ENCODE measurements around the gene MAPK8.

The MAPK8 gene

GRCh38 chr10:48317321-48317990 is 11.0 kb downstream of the MAPK8 start:
- H3K4me1 ChIP-seq (ENCODE audit: control insufficient read depth, insufficient read depth, low read length): peaks cover 4% of the 10 kb centered on the region
- H3K9me3 ChIP-seq (ENCODE audit: control insufficient read depth, insufficient read depth, low read length): no peaks in the 10 kb centered on the region
- H3K4me3 ChIP-seq (ENCODE audit: low read depth, low read length): no peak overlapping the region
- H3K36me3 ChIP-seq (ENCODE audit: control insufficient read depth, insufficient read depth, low read length): no peaks in the 10 kb centered on the region
- H3K9ac ChIP-seq (ENCODE audit: low read depth, low read length): no peak overlapping the region
- H3K27me3 ChIP-seq (ENCODE audit: control insufficient read depth, insufficient read depth, low read length): no peaks in the 10 kb centered on the region

GRCh38 chr10:48322017-48322416 is 15.5 kb downstream of the MAPK8 start:
- Histone ChIP-seq H3K36me3 (ENCODE audit: control insufficient read depth, insufficient read depth, low read length) (no peaks in the 10 kb centered on the region), H3K4me1 (ENCODE audit: control insufficient read depth, insufficient read depth, low read length) (peaks cover 4% of the 10 kb centered on the region), H3K9ac (ENCODE audit: low read depth, low read length) (no peak overlapping the region), H3K4me3 (ENCODE audit: low read depth, low read length) (no peak overlapping the region), H3K27me3 (ENCODE audit: control insufficient read depth, insufficient read depth, low read length) (no peaks in the 10 kb centered on the region), H3K9me3 (ENCODE audit: control insufficient read depth, insufficient read depth, low read length) (no peaks in the 10 kb centered on the region)

- no peak overlapping the region for H3K4me3 ChIP-seq (ENCODE audit: low read depth, low read length)
- H3K4me1 ChIP-seq (ENCODE audit: control insufficient read depth, insufficient read depth, low read length): no peaks in the 10 kb centered on the region
- H3K36me3 ChIP-seq (ENCODE audit: control insufficient read depth, insufficient read depth, low read length): no peaks in the 10 kb centered on the region
- no peaks in the 10 kb centered on the region for H3K9me3 ChIP-seq (ENCODE audit: control insufficient read depth, insufficient read depth, low read length)
- no peak overlapping the region for H3K9ac ChIP-seq (ENCODE audit: low read depth, low read length)
- no peaks in the 10 kb centered on the region for H3K27me3 ChIP-seq (ENCODE audit: control insufficient read depth, insufficient read depth, low read length)
Measured at GRCh38 chr10:48324580-48324979, 18.1 kb downstream of the MAPK8 start.

GRCh38 chr10:48330269-48330668 is 23.8 kb downstream of the MAPK8 start:
- H3K4me3 ChIP-seq (ENCODE audit: low read depth, low read length): no peak overlapping the region
- no peaks in the 10 kb centered on the region for H3K4me1 ChIP-seq (ENCODE audit: control insufficient read depth, insufficient read depth, low read length)
- no peaks in the 10 kb centered on the region for H3K9me3 ChIP-seq (ENCODE audit: control insufficient read depth, insufficient read depth, low read length)
- no peaks in the 10 kb centered on the region for H3K27me3 ChIP-seq (ENCODE audit: control insufficient read depth, insufficient read depth, low read length)
- peaks cover 2% of the 10 kb centered on the region for H3K36me3 ChIP-seq (ENCODE audit: control insufficient read depth, insufficient read depth, low read length)
- H3K9ac ChIP-seq (ENCODE audit: low read depth, low read length): no peak overlapping the region

GRCh38 chr10:48331436-48331835 is 25.0 kb downstream of the MAPK8 start:
- Histone ChIP-seq H3K9ac (ENCODE audit: low read depth, low read length) (no peak overlapping the region), H3K4me1 (ENCODE audit: control insufficient read depth, insufficient read depth, low read length) (no peaks in the 10 kb centered on the region), H3K36me3 (ENCODE audit: control insufficient read depth, insufficient read depth, low read length) (peaks cover 2% of the 10 kb centered on the region), H3K27me3 (ENCODE audit: control insufficient read depth, insufficient read depth, low read length) (no peaks in the 10 kb centered on the region), H3K4me3 (ENCODE audit: low read depth, low read length) (no peak overlapping the region), H3K9me3 (ENCODE audit: control insufficient read depth, insufficient read depth, low read length) (no peaks in the 10 kb centered on the region)

- no peak overlapping the region for H3K4me3 ChIP-seq (ENCODE audit: low read depth, low read length)
- H3K9ac ChIP-seq (ENCODE audit: low read depth, low read length): no peak overlapping the region
- no peaks in the 10 kb centered on the region for H3K4me1 ChIP-seq (ENCODE audit: control insufficient read depth, insufficient read depth, low read length)
- no peaks in the 10 kb centered on the region for H3K9me3 ChIP-seq (ENCODE audit: control insufficient read depth, insufficient read depth, low read length)
- no peaks in the 10 kb centered on the region for H3K27me3 ChIP-seq (ENCODE audit: control insufficient read depth, insufficient read depth, low read length)
- peaks cover 2% of the 10 kb centered on the region for H3K36me3 ChIP-seq (ENCODE audit: control insufficient read depth, insufficient read depth, low read length)
Measured at GRCh38 chr10:48332166-48332870, 25.8 kb downstream of the MAPK8 start.

GRCh38 chr10:48332871-48333216 is 26.4 kb downstream of the MAPK8 start:
- H3K4me1 ChIP-seq (ENCODE audit: control insufficient read depth, insufficient read depth, low read length): no peaks in the 10 kb centered on the region
- H3K27me3 ChIP-seq (ENCODE audit: control insufficient read depth, insufficient read depth, low read length): no peaks in the 10 kb centered on the region
- H3K9me3 ChIP-seq (ENCODE audit: control insufficient read depth, insufficient read depth, low read length): no peaks in the 10 kb centered on the region
- H3K9ac ChIP-seq (ENCODE audit: low read depth, low read length): no peak overlapping the region
- H3K36me3 ChIP-seq (ENCODE audit: control insufficient read depth, insufficient read depth, low read length): peaks cover 2% of the 10 kb centered on the region
- no peak overlapping the region for H3K4me3 ChIP-seq (ENCODE audit: low read depth, low read length)

GRCh38 chr10:48333856-48334255 is 27.4 kb downstream of the MAPK8 start:
- H3K27me3 ChIP-seq (ENCODE audit: control insufficient read depth, insufficient read depth, low read length): no peaks in the 10 kb centered on the region
- H3K4me1 ChIP-seq (ENCODE audit: control insufficient read depth, insufficient read depth, low read length): no peaks in the 10 kb centered on the region
- H3K36me3 ChIP-seq (ENCODE audit: control insufficient read depth, insufficient read depth, low read length): peaks cover 2% of the 10 kb centered on the region
- H3K9me3 ChIP-seq (ENCODE audit: control insufficient read depth, insufficient read depth, low read length): no peaks in the 10 kb centered on the region
- no peak overlapping the region for H3K4me3 ChIP-seq (ENCODE audit: low read depth, low read length)
- H3K9ac ChIP-seq (ENCODE audit: low read depth, low read length): no peak overlapping the region

GRCh38 chr10:48335788-48336187 is 29.3 kb downstream of the MAPK8 start:
- Histone ChIP-seq H3K4me1 (ENCODE audit: control insufficient read depth, insufficient read depth, low read length) (no peaks in the 10 kb centered on the region), H3K27me3 (ENCODE audit: control insufficient read depth, insufficient read depth, low read length) (no peaks in the 10 kb centered on the region), H3K9ac (ENCODE audit: low read depth, low read length) (no peak overlapping the region), H3K9me3 (ENCODE audit: control insufficient read depth, insufficient read depth, low read length) (no peaks in the 10 kb centered on the region), H3K4me3 (ENCODE audit: low read depth, low read length) (no peak overlapping the region), H3K36me3 (ENCODE audit: control insufficient read depth, insufficient read depth, low read length) (peaks cover 2% of the 10 kb centered on the region)

- Histone ChIP-seq H3K27me3 (ENCODE audit: control insufficient read depth, insufficient read depth, low read length) (no peaks in the 10 kb centered on the region), H3K9me3 (ENCODE audit: control insufficient read depth, insufficient read depth, low read length) (no peaks in the 10 kb centered on the region), H3K4me3 (ENCODE audit: low read depth, low read length) (no peak overlapping the region), H3K36me3 (ENCODE audit: control insufficient read depth, insufficient read depth, low read length) (peaks cover 2% of the 10 kb centered on the region), H3K4me1 (ENCODE audit: control insufficient read depth, insufficient read depth, low read length) (peaks cover 5% of the 10 kb centered on the region), H3K9ac (ENCODE audit: low read depth, low read length) (no peak overlapping the region)
Measured at GRCh38 chr10:48336978-48337599, 30.6 kb downstream of the MAPK8 start.

GRCh38 chr10:48340734-48341133 is 34.3 kb downstream of the MAPK8 start:
- H3K36me3 ChIP-seq (ENCODE audit: control insufficient read depth, insufficient read depth, low read length): no peaks in the 10 kb centered on the region
- no peak overlapping the region for H3K9ac ChIP-seq (ENCODE audit: low read depth, low read length)
- H3K4me3 ChIP-seq (ENCODE audit: low read depth, low read length): no peak overlapping the region
- H3K4me1 ChIP-seq (ENCODE audit: control insufficient read depth, insufficient read depth, low read length): peaks cover 5% of the 10 kb centered on the region
- no peaks in the 10 kb centered on the region for H3K9me3 ChIP-seq (ENCODE audit: control insufficient read depth, insufficient read depth, low read length)
- no peaks in the 10 kb centered on the region for H3K27me3 ChIP-seq (ENCODE audit: control insufficient read depth, insufficient read depth, low read length)

GRCh38 chr10:48343106-48343505 is 36.6 kb downstream of the MAPK8 start:
- no peaks in the 10 kb centered on the region for H3K36me3 ChIP-seq (ENCODE audit: control insufficient read depth, insufficient read depth, low read length)
- no peaks in the 10 kb centered on the region for H3K9me3 ChIP-seq (ENCODE audit: control insufficient read depth, insufficient read depth, low read length)
- H3K4me3 ChIP-seq (ENCODE audit: low read depth, low read length): no peak overlapping the region
- H3K4me1 ChIP-seq (ENCODE audit: control insufficient read depth, insufficient read depth, low read length): peaks cover 5% of the 10 kb centered on the region
- H3K9ac ChIP-seq (ENCODE audit: low read depth, low read length): no peak overlapping the region
- H3K27me3 ChIP-seq (ENCODE audit: control insufficient read depth, insufficient read depth, low read length): no peaks in the 10 kb centered on the region
